Immature natural killer cell (primary cell): ENCODE measurements around the gene LCE7A. TPM values are rescaled to one million over a fixed set of nuclear protein-coding genes. Genes with fewer than 3 reads are reported as not detected.

Source experiments
- DNase-seq, 3 donors: peaks; one replicate each; pipeline ENCODE4 v3.0.0; 2022; ENCODE audit warnings: mixed read lengths in 1 of 3
- H3K27ac Mint-ChIP-seq, 6 donors: one replicate each; pipeline ENCODE4 v1.8.0; 2020; ENCODE audit warnings: mixed read lengths in 6 of 6, mild to moderate bottlenecking in 5 of 6, inconsistent platforms in 4 of 6, moderate library complexity in 3 of 6
- H3K27me3 Mint-ChIP-seq, 3 donors: one replicate each; pipeline ENCODE4 v1.8.0; 2020 to 2021; ENCODE audit warnings: low read depth in 3 of 3, mild to moderate bottlenecking in 3 of 3, mixed read lengths in 3 of 3, moderate library complexity in 3 of 3, inconsistent platforms in 1 of 3
- H3K36me3 Mint-ChIP-seq, 3 donors: one replicate each; pipeline ENCODE4 v1.8.0; 2020; ENCODE audit warnings: mixed read lengths in 3 of 3, inconsistent platforms in 2 of 3, mild to moderate bottlenecking in 2 of 3
- H3K4me1 Mint-ChIP-seq, 2 donors: one replicate each; pipeline ENCODE4 v1.8.0; 2020; ENCODE audit warnings: inconsistent platforms in 2 of 2, mild to moderate bottlenecking in 2 of 2, mixed read lengths in 2 of 2, moderate library complexity in 1 of 2
- H3K4me3 Mint-ChIP-seq, 5 donors: one replicate each; pipeline ENCODE4 v1.8.0; 2020; ENCODE audit warnings: mild to moderate bottlenecking in 5 of 5, mixed read lengths in 5 of 5, inconsistent platforms in 3 of 5, moderate library complexity in 3 of 5
- H3K9me3 Mint-ChIP-seq, 6 donors: one replicate each; pipeline ENCODE4 v1.8.0; 2020; ENCODE audit warnings: mild to moderate bottlenecking in 6 of 6, mixed read lengths in 6 of 6, inconsistent platforms in 4 of 6, moderate library complexity in 3 of 6
- polyA plus RNA-seq, 3 donors: library from polyadenylated mRNA; unstranded; fragments of 300-500 nt; fragmentation: Illumina TruSeq; gene quantifications; one replicate each; pipeline ENCODE4 v1.2.3, GENCODE V29; 2021

Gene LCE7A
- polyA plus RNA-seq, 3 donors from 2014 or later: not detected

DNA sequence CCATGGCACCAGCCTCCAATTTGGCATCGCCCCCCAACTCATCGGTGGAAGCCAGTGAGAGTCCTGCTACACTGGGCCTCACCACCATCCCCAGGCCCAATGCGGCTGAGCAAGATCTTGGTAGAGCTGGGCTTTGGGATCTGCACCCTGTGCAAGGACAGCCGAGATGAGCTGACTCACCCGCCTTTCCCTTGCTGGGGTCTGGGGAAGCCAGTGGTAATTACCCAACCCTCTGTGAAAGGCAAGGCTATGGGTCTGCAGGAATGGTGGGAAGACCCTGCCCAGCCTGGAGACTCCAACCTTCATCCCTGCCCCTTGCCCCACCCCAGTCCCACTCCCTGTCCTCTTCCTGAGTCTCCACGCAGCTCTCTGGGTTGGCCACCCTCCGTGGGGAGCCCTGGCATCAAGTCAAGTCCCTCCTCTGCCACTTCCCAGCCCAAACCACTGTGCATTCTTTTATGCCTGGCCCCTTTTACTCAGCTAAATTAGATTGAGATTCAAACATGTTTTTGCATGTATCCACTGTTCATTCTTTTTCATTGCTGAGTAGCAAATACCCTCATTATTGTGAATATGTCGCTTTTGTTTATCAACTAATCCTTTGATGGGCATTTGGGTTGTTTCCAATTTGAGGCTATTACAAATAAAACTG, 27.1 kb downstream of the LCE7A start:
- peaks cover 2 to 3% (median 3%) of the 10 kb centered on the region in 3 donors for H3K27me3 Mint-ChIP-seq
- H3K36me3 Mint-ChIP-seq: no peaks in the 10 kb centered on the region

DNA sequence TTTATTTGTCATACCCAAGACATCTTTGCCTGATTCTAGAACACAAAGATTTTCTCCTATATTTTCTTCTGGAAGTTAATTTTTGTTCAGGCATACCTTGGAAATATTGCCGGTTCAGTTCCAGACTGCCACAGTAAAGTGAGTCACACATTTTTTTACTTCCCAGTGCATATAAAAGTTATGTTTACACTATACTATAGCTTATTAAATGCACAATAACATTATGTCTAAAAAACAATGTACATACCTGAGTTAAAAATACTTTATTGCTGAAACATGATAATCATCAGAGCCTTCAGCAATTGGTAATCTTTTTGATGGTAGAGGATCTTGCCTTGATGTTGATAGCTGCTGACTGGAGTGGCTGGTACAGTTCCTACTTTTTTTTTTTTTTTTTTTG, 28.3 kb downstream of the LCE7A start:
- Mint-ChIP-seq H3K9me3 (peaks cover 0 to 2% (median 0%) of the 10 kb centered on the region in 6 donors), H3K27me3 (peaks cover 3 to 4% (median 3%) of the 10 kb centered on the region in 3 donors), H3K36me3 (no peaks in the 10 kb centered on the region), H3K4me3 (no peak overlapping the region), H3K27ac (no peak overlapping the region), H3K4me1 (no peaks in the 10 kb centered on the region)
- DNase-seq: no peak

More for the DNA sequence above, 27.1 kb downstream of the LCE7A start:
- Mint-ChIP-seq H3K4me3 (no peak overlapping the region), H3K27ac (no peak overlapping the region), H3K4me1 (no peaks in the 10 kb centered on the region), H3K9me3 (peaks cover 0 to 2% (median 0%) of the 10 kb centered on the region in 6 donors)
- no peak for DNase-seq

DNA sequence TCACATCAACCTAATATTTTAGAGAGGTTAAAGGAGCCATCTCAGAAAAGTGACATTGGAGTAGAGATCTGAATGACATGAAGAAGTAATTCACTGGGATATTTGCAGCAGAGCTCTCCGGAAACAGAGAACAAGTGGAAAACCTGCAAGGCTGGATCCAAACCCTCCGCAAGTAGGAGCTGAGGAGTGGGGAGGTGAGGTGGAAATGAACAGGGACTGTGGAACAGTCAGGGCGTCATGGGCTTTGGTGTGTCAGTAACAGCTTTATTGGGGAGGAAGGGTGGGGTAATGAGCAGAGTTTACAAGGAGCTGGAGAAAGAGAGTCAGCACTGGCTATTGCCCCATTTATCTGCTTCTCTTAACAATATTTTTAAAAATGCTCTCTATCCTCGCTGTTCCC, 39.2 kb downstream of the LCE7A start:
- H3K4me1 Mint-ChIP-seq: no peaks in the 10 kb centered on the region
- no peak overlapping the region for H3K4me3 Mint-ChIP-seq
- peaks cover 1 to 10% (median 3%) of the 10 kb centered on the region in 3 donors for H3K27me3 Mint-ChIP-seq
- H3K27ac Mint-ChIP-seq: no peak overlapping the region
- peaks cover 0 to 3% (median 0%) of the 10 kb centered on the region in 6 donors for H3K9me3 Mint-ChIP-seq
- no peak for DNase-seq
- H3K36me3 Mint-ChIP-seq: no peaks in the 10 kb centered on the region

DNA sequence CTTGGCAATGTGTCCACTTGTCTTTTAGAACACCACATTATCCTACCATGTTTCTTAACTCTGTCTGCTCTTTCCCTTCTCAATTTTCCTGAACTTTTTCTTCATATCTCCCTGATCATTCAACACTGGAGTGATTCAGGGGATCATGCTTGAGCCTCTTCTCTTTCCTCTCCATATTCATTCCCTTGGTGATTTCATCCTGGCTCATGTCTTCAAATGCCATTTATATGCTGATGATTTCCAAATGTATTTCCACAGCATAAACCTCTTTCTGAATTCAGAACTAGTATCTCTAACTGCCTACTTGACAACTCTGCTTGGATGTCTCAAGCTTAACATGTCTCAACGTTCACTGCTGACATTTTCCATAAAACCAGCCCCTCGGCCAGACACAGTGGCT, 40.1 kb downstream of the LCE7A start:
- Mint-ChIP-seq H3K4me1 (no peaks in the 10 kb centered on the region), H3K27ac (no peak overlapping the region), H3K9me3 (no peaks in the 10 kb centered on the region), H3K36me3 (no peaks in the 10 kb centered on the region), H3K27me3 (peaks cover 2 to 11% (median 3%) of the 10 kb centered on the region in 3 donors), H3K4me3 (no peak overlapping the region)
- DNase-seq: no peak

DNA sequence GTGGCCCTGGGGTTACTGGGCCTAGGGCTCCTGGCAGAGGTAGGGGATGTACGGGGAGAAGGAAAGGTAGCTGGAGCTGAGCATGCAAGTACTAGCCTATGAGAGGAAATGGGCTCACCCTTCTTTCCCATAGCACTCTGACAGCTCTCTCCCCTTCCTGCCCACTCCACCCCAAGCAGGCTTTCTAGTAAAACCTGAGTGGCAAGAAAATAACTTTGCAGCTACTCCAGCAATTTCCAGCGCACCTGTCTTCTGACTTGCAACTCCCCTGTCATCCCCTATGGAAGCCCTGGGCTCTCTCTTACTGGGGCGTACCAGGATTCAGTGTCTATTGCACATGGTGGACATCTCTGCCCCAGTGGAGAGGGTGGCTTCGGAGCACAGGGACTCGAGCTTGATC, 41.8 kb downstream of the LCE7A start:
- no peak for DNase-seq
- Mint-ChIP-seq H3K4me1 (peaks cover 0 to 4% of the 10 kb centered on the region in 2 donors), H3K9me3 (peaks cover 0 to 1% (median 0%) of the 10 kb centered on the region in 6 donors), H3K27me3 (peaks cover 3 to 7% (median 6%) of the 10 kb centered on the region in 3 donors), H3K27ac (no peak overlapping the region), H3K36me3 (no peaks in the 10 kb centered on the region), H3K4me3 (no peak overlapping the region)

DNA sequence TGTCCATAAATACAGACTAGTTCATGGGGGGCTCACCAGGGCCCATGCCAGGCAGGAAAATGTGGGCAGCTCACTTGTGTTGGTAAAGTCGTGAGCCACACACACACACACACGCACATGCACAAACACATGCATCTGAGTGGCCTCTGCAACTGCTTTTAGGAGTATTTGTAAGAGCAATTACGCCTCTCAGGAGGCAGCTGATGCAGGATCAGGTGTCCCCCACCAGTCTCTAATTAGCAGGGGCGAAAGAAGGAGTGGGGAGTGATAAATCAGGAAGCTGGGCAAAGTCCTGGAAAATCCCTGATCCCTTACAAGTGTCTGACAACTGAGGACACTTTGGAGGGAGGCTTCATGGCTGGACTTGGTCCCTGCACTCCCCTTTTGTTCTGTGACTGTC, 42.8 kb downstream of the LCE7A start:
- DNase-seq: no peak
- Mint-ChIP-seq H3K36me3 (no peaks in the 10 kb centered on the region), H3K4me3 (peak overlapping the region in 1 of 5 donors; percentile 29), H3K9me3 (peaks cover 0 to 1% (median 0%) of the 10 kb centered on the region in 6 donors), H3K27ac (no peak overlapping the region), H3K27me3 (peaks cover 3 to 7% (median 4%) of the 10 kb centered on the region in 3 donors), H3K4me1 (peaks cover 0 to 7% of the 10 kb centered on the region in 2 donors)

DNA sequence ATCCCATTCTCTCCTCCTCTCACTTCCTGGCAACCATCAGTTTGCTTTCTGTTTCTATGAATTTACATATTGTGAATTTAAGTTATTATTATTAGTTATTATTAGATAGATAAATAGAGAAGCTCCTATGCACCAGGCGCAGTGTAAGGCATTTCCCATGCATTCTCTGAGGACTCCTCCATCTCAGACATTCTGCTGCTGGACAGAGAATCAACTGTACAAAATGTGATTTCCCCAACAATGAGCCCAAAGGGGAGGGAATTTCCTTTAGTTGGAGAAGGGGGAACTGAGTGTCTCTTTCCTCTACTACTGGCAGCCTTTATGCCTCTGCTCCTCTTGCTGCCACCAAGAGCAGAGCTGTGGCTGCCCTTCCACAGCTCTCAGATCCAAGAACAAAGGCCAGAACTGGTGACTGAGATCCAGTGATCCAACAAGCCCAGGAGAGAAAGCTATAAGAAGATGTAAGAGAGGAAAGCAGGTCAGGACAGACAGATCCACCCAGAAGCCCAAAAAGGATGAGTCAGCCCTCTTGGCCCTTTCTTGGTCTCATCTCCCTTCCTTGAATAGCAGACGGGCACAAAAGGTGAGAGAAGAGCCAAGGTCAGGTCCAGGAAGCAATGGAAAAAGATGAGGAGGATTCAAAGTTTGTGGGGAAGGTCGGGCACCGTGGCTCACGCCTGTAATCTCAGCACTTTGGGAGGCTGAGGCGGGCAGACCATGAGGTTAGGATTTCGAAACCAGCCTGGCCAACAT, 45.1 kb downstream of the LCE7A start:
- Mint-ChIP-seq H3K36me3 (no peaks in the 10 kb centered on the region), H3K4me3 (peak overlapping the region in 1 of 5 donors; percentile 24), H3K4me1 (peaks cover 0 to 10% of the 10 kb centered on the region in 2 donors), H3K27ac (no peak overlapping the region), H3K9me3 (peaks cover 0 to 1% (median 0%) of the 10 kb centered on the region in 6 donors), H3K27me3 (peaks cover 5 to 7% (median 6%) of the 10 kb centered on the region in 3 donors)
- no peak for DNase-seq

DNA sequence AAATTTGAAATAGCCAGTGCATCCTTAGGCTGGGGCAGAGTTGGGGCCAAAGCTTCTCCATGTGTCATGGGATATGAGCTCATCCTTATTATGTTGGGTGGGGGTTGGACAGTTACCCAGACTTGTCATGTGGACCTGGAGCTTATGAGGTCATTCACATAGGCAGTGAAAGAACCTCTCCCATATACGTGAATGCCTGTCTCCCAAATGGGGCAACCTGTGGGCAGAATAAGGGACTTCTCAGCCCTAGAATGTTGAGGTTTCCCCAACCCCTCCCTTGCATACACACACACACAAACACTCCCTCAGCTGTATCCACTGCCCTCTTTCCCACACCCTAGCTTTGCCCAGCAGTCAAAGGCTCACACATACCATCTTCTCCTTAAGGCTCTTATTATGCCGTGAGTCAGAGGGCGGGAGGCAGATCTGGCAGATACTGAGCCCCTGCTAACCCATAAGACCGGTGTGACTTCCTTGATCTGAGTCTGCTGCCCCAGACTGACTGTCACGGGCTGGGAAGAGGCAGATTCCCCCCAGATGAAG, 46.3 kb downstream of the LCE7A start:
- DNase-seq: peak in 1 of 3 donors; percentile 4
- Mint-ChIP-seq H3K27ac (peak overlapping the region in 3 of 6 donors; percentile 0 to 75 (median 68)), H3K4me3 (peak overlapping the region; percentile 11 to 76 (median 40)), H3K9me3 (peaks cover 0 to 1% (median 0%) of the 10 kb centered on the region in 6 donors), H3K4me1 (peaks cover 0 to 12% of the 10 kb centered on the region in 2 donors), H3K27me3 (peaks cover 3 to 8% (median 5%) of the 10 kb centered on the region in 3 donors), H3K36me3 (no peaks in the 10 kb centered on the region)

DNA sequence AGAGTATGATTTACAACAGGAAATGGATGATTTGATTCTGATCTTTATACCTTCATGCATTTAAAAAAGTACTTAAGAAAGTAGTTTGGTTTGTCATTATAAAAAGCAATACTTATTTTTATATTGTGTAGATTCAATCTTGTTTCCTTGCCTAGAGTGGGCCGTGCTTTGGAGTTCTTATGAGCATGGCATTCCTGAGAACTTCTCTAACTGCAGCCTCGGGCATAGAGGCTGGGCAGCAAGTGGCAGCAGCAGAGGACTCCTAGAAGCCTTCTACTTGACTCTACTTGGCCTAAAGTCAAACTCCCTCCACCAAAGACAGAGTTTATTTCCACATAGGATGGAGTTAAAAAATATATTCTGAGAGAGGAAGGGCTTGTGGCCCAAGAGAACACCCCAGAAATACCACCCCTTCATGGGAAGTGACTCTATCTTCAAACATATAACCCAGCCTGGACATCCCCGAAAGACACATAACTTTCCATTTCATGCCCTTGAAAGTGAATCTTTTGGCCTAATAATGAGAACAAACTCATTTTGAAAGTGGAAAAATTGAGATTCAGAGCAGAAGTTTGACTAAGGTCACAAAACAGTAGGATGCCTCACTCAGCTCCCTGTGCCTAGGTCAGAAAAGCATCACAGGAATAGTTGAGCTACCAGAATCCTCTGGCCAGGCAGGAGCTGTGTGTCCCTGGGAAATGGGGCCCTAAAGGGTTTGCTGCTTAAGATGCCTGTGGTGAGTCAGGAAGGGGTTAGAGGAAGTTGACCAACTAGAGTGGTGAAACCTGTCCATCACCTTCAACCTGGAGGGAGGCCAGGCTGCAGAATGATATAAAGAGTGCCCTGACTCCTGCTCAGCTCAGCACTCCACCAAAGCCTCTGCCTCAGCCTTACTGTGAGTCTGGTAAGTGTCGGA, 48.1 kb downstream of the LCE7A start, which contains the start of gene IVL:
IVL (plus strand) TSS at position 861 of the 916 bp plus-strand sequence. CDS start 1,252 bp downstream, outside the sequence.
- peak within 1 kb of the TSS in 2 of 6 donors; percentile 36 to 75 for H3K27ac Mint-ChIP-seq
- H3K27me3 Mint-ChIP-seq: peaks cover 5 to 13% (median 8%) of the 10 kb centered on the region in 3 donors
- peak within 1 kb of the TSS in 2 of 5 donors; percentile 23 to 78 for H3K4me3 Mint-ChIP-seq
- no peaks in the 10 kb centered on the region for H3K36me3 Mint-ChIP-seq
- no peak for DNase-seq
- H3K4me1 Mint-ChIP-seq: peaks cover 0 to 14% of the 10 kb centered on the region in 2 donors
- peaks cover 0 to 8% (median 0%) of the 10 kb centered on the region in 6 donors for H3K9me3 Mint-ChIP-seq

DNA sequence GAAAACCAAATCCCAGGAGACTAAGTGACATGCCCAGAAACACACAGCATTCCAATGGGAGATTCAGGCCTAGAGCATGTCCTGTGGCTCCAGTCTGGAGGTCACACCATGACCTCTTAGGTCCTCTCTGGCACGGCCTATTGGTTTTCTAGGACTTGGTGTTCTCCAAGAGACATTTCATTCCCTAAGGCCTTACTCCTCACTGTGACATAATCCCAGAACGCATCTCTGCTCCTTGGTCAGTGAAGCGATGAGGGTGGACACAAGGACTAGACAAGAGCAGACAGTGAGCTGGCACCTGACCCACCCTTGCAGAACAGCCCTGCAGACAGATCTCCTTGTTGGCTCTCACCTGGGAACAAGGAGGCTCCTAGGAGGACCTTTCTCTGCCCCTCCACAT, 49.4 kb downstream of the LCE7A start:
- H3K27ac Mint-ChIP-seq: peak overlapping the region in 1 of 6 donors; percentile 78
- peak overlapping the region in 1 of 5 donors; percentile 78 for H3K4me3 Mint-ChIP-seq
- H3K36me3 Mint-ChIP-seq: no peaks in the 10 kb centered on the region
- H3K4me1 Mint-ChIP-seq: peaks cover 0 to 18% of the 10 kb centered on the region in 2 donors
- H3K9me3 Mint-ChIP-seq: peaks cover 0 to 8% (median 0%) of the 10 kb centered on the region in 6 donors
- no peak for DNase-seq
- peaks cover 4 to 15% (median 8%) of the 10 kb centered on the region in 3 donors for H3K27me3 Mint-ChIP-seq
